HCT116 (cell line): ENCODE measurements around the gene TERT.

Source experiments
- CEBPB ChIP-seq: IDR thresholded peaks from 2 replicates; pipeline ENCODE4 v1.6.1; 2012; ENCODE audit warnings: low read depth
- JUND ChIP-seq: IDR thresholded peaks from 2 replicates; pipeline ENCODE4 v1.6.1; 2012
- POLR2A ChIP-seq: IDR thresholded peaks from 2 replicates; pipeline ENCODE4 v1.7.0; 2011; ENCODE audit warnings: borderline replicate concordance; ENCODE audit not compliant: insufficient read depth, insufficient read length; ENCODE audit errors: extremely low read depth
- POLR2AphosphoS5 ChIP-seq: IDR thresholded peaks from 2 replicates; pipeline ENCODE4 v1.6.1; 2011; ENCODE audit warnings: mild to moderate bottlenecking, low read depth, low read length, moderate library complexity
- YY1 ChIP-seq: IDR thresholded peaks from 2 replicates; pipeline ENCODE4 v1.6.1; 2011; ENCODE audit warnings: low read length, low read depth, moderate library complexity, mild to moderate bottlenecking; ENCODE audit not compliant: insufficient replicate concordance; ENCODE audit errors: extremely low read depth
- ZFX ChIP-seq: fragments of 450-650 bp; IDR thresholded peaks from 2 replicates; pipeline ENCODE4 v1.6.1; 2017
- TF ChIP-seq, protein P1 (sequence below), 3 experiments: fragments of 200-600 bp in 1 of 3; sonication (generic) in 1 of 3; IDR thresholded peaks in 2 of 3; conservative IDR thresholded peaks in 1 of 3; 2 replicates each; pipeline ENCODE4 v1.5.1; 2012 to 2017; ENCODE audit warnings: low read depth in 2 of 3, low read length in 2 of 3, antibody characterized with exemption in 1 of 3, borderline replicate concordance in 1 of 3, control low read depth in 1 of 3, mild to moderate bottlenecking in 1 of 3, mixed read lengths in 1 of 3, mixed run types in 1 of 3, moderate library complexity in 1 of 3; ENCODE audit not compliant: insufficient read depth in 1 of 3
- TF ChIP-seq, protein P2 (sequence below): IDR thresholded peaks from 2 replicates; pipeline ENCODE4 v1.6.1; 2011; ENCODE audit warnings: mild to moderate bottlenecking, low read length, moderate library complexity; ENCODE audit not compliant: insufficient replicate concordance; ENCODE audit errors: extremely low read depth
- TF ChIP-seq, protein P3 (sequence below): IDR thresholded peaks from 2 replicates; pipeline ENCODE4 v1.6.1; 2012

DNA sequence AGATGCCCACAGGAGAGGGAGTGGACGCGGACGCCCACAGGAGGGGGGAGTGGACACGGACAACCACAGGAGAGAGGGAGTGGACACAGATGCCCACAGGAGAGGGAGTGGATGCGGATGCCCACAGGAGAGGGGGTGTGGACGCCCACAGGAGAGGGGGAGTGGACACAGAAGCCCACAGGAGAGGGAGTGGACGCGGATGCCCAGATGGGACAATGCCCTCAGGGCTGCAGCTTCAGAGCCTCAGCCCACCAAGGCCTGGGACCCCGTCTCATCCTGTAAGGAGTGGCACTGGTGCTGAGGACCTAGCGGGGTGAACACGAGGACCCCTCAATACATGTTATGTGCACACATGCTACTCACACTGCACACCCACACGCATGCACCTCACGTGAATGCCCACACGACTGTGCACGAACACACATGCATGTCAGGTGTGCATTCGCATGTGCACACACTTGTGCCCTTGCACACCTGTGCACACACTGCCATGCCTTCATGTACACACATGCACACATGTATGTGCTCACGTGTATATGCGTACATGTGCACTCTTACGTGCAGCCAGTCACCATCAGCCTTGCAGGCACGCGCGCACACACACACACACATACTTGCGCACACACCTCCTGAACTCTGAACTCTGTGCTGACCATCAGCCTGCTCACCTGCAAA is 34.9 kb downstream of the TERT start:
- TF ChIP-seq POLR2AphosphoS5, result no peak
- no peak for TF ChIP-seq YY1
- TF ChIP-seq, protein P1, sequence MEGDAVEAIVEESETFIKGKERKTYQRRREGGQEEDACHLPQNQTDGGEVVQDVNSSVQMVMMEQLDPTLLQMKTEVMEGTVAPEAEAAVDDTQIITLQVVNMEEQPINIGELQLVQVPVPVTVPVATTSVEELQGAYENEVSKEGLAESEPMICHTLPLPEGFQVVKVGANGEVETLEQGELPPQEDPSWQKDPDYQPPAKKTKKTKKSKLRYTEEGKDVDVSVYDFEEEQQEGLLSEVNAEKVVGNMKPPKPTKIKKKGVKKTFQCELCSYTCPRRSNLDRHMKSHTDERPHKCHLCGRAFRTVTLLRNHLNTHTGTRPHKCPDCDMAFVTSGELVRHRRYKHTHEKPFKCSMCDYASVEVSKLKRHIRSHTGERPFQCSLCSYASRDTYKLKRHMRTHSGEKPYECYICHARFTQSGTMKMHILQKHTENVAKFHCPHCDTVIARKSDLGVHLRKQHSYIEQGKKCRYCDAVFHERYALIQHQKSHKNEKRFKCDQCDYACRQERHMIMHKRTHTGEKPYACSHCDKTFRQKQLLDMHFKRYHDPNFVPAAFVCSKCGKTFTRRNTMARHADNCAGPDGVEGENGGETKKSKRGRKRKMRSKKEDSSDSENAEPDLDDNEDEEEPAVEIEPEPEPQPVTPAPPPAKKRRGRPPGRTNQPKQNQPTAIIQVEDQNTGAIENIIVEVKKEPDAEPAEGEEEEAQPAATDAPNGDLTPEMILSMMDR (IDR thresholded peaks at IDR 0.05 in 2 of 3, conservative IDR thresholded peaks at IDR 0.05 in 1 of 3; ENCODE audit: borderline replicate concordance in 1 of 3, insufficient read depth in 1 of 3, low read depth in 2 of 3, low read length in 2 of 3), result no peak
- TF ChIP-seq JUND, result no peak
- TF ChIP-seq ZFX, result no peak
- TF ChIP-seq, protein P2, sequence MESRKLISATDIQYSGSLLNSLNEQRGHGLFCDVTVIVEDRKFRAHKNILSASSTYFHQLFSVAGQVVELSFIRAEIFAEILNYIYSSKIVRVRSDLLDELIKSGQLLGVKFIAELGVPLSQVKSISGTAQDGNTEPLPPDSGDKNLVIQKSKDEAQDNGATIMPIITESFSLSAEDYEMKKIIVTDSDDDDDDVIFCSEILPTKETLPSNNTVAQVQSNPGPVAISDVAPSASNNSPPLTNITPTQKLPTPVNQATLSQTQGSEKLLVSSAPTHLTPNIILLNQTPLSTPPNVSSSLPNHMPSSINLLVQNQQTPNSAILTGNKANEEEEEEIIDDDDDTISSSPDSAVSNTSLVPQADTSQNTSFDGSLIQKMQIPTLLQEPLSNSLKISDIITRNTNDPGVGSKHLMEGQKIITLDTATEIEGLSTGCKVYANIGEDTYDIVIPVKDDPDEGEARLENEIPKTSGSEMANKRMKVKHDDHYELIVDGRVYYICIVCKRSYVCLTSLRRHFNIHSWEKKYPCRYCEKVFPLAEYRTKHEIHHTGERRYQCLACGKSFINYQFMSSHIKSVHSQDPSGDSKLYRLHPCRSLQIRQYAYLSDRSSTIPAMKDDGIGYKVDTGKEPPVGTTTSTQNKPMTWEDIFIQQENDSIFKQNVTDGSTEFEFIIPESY, result no peak
- TF ChIP-seq CEBPB, result no peak
- TF ChIP-seq POLR2A, result no peak
- TF ChIP-seq, protein P3, sequence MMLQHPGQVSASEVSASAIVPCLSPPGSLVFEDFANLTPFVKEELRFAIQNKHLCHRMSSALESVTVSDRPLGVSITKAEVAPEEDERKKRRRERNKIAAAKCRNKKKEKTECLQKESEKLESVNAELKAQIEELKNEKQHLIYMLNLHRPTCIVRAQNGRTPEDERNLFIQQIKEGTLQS, result no peak
